Measurements from ENCODE around the gene BAIAP2.

DNA sequence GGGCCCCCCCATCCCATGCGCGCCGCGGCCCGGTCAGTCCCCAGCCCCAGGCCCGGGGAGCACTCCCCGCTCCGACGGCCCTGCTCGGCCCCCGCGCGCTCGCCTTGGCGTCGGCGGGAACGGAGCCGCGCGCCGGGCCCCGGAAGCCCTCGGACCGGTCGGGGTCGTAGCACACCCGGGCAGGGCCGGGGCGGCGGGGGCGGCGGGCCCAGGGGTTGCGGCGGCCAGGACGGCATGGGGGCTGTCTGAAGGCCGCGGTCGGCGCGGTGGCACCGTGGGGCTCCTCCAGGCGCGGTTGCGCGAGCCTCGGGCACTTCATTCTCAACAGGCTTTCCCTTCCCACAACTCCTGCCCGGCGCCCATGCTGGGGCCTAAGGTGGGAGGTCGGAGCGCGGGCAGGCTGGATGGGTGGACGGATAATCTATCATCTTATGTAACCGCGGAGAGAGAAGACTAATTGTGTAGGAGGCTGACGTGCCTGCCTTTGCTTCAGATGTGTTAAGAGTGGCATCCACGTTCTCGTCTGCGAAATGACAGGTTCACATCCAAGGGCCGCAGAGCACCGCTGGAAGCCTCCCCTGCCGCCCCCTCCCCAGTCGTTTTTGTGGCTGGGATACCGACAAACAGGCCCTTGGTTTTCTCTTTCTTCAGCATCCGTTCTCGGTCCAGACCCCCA lies 708 bp downstream of the BAIAP2 start:
- TF ChIP-seq POLR2A (IDR thresholded peaks at IDR 0.05): no peak
- TF ChIP-seq, protein P1, sequence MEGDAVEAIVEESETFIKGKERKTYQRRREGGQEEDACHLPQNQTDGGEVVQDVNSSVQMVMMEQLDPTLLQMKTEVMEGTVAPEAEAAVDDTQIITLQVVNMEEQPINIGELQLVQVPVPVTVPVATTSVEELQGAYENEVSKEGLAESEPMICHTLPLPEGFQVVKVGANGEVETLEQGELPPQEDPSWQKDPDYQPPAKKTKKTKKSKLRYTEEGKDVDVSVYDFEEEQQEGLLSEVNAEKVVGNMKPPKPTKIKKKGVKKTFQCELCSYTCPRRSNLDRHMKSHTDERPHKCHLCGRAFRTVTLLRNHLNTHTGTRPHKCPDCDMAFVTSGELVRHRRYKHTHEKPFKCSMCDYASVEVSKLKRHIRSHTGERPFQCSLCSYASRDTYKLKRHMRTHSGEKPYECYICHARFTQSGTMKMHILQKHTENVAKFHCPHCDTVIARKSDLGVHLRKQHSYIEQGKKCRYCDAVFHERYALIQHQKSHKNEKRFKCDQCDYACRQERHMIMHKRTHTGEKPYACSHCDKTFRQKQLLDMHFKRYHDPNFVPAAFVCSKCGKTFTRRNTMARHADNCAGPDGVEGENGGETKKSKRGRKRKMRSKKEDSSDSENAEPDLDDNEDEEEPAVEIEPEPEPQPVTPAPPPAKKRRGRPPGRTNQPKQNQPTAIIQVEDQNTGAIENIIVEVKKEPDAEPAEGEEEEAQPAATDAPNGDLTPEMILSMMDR (IDR thresholded peaks at IDR 0.05): no peak
